T-helper 2 cell (primary cell): Measurements from ENCODE around the gene TTC28.
"Not testable (repeated sequence)": the region's sequence is repeated elsewhere in the genome, so short reads cannot be mapped to it uniquely, and the experiment has no call there.

Source experiments
- DNase-seq, 5 experiments: peaks; one replicate each; pipeline versions ENCODE4 v3.0.0 to v3.0.0-alpha.2; 2012 to 2022

TTC28 gene

DNA sequence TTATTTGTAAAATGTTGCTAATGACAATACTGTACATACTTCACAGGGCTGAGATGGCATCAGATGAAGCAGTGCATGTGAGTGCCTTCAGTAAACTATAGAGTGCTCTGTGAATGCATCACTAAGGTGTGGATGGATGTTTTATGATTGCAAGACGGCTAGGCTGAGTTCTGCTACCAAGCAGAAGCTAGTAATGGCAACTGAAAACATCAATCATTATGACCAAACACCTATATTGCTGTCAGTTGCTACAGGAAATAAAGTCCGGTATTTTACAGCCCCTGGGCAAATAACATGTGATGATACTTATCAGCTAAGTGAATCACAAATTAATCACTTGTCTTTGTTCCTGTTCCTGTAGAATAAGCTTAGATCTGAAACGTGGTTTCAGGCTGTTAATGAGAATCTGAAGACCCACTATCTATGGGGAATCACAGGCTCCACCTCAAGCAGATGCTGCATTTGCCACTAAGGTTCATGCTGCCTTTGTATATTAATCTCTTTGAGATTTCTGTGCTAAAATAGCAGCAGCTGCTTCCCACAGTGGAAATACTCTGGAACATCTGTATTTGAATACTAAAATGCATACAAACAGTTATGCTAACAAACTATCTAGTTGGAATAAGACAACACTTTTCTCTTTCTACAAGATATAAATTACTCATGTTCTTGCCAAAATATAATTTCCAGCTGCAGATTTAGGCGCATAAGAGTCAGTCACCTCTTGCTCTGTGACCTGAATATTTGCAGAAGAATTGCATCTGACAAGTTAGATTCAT, 506.6 kb downstream of the TTC28 start:
- no peak for DNase-seq

DNA sequence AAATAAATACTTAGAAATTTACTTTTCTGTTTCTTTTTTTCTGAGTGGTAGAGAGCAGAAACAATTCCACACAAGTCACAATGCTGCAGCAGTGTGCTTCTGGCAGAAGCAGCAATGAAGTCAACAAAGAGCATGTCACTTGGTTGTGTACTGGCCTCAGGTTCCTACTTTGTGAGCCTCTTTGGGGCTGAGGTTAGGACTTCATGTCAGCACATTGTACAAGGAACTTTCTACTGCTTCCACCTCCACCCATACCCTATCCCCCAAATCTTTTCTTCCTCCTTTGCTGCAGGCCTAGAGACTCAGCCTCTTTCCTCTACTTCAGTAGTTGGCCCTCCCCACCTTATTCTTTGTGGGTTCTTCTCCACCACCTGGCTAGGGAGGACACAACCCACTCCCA, 507.9 kb downstream of the TTC28 start:
- DNase-seq, result no peak

DNA sequence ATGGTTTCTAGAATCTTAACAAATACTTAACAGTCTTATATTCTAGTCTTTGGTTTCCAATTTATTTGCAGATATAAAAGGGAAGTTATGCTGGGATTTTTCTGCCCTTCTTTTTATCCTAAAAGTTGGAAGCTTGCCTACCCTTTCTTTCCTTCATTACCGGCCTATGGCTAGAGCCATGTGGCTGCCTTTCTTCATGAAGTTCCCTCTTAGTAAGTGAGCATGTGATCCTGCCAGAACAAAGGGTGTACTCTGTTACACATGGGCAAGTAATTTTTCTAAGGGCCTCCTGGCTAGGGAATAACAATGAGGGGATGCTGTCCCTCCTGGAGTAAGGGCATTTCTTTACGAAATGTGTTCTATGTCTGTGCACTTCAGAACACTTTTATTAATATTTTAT, 508.5 kb downstream of the TTC28 start:
- no peak for DNase-seq

DNA sequence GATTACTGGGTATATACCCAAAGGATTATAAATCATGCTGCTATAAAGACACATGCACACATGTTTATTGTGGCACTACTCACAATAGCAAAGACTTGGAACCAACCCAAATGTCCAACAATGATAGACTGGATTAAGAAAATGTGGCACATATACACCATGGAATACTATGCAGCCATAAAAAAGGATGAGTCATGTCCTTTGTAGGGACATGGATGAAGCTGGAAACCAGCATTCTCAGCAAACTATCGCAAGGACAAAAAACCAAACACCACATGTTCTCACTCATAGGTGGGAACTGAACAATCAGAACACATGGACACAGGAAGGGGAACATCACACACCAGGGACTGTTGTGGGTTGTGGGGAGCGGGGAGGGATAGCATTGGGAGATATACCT, 510.3 kb downstream of the TTC28 start:
- DNase-seq, result not testable (repeated sequence)

DNA sequence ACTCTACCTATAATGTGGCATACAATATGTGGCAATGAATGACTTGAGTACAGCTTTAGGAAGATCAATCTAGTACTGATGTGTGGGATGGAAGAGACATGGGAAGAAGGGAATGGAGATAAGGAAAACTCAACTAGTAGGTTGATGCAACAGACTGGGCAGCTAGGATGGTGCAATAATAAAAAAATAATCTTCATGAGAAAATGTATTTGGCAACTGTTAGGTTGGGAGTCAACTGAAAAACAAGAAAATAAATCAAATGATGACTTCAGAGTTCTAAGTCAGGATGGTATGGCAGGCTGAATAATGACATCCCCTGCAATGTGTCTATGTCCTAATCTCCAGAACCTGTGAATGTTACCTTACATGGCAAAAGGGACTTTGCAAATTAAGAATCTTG, 523.8 kb downstream of the TTC28 start:
- no peak for DNase-seq

DNA sequence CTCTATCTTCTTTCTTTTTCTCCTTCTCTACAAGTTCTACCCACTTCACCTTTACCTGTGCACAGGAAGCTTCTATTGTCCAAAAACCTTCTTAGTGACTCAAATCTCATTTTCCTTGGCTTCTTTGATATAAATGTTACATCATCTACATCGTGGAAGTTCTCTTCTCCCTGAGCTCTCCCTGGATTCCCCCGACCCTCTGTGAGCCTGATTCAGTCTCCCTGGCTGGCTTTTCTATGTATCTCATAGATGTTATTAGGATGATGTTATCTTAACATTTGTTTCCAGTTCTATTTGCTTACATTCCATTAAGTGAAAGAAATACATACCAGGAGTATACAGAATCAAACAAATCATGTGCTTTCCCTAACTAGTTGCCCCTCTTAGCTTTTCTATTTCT, 524.8 kb downstream of the TTC28 start:
- no peak for DNase-seq

DNA sequence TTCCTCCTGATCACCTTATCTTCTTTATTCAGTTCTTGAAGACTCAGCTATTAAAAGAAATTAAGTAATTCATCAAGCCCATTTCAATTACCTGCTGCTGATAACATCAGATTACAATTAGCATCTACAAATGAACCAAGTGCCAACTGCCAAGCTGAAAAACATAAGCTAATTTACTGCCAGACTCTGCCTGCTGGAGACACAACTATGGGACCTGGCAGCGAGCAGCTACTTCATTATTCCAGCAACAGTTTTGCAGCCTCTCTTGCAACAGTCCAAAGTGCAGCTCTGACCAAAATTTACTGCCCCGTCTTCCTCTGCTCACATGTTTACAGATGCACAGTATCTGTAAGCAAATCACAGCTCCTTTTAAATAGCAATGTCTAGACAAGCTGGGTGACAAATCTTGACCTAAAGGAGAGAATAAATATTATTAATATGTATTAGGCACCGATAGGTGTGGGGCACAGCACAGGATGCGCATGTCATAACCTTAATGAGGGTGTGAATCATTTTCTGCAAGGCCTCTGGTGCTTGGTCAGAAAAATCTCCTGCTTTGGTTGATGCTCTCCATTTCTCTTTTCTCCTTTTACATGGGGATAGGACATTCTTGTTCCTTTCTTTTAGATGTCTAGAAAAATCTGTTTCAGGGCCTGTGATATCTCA, 528.4 kb downstream of the TTC28 start:
- DNase-seq, result no peak

DNA sequence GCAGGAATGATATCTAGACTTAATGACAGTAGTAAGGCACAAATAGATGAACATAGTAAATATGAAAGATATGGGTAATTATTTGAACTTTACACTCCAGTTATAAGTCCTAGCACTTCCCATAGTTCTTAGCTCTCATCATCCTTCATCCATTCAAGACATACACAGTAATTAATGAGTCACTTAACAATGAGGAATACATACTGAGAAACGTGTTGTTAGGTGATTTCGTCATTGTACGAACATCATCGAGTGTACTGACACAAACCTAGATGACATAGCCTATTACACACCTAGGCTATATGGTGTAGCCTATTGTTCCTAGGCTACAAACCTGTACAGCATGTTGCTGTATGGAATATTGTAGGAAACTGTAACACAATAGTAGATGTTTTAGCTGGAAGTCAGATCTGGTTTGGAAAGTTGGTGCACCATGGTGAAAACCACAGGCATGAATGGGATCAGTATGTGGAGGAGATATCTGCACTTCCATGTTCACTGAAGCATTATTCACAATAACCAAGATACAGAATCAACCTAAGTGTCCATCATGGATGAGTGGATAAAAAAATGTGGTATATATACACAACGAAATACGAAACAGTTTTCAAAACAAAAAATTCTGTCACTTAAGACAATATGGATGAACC, 530.7 kb downstream of the TTC28 start:
- DNase-seq, result no peak

DNA sequence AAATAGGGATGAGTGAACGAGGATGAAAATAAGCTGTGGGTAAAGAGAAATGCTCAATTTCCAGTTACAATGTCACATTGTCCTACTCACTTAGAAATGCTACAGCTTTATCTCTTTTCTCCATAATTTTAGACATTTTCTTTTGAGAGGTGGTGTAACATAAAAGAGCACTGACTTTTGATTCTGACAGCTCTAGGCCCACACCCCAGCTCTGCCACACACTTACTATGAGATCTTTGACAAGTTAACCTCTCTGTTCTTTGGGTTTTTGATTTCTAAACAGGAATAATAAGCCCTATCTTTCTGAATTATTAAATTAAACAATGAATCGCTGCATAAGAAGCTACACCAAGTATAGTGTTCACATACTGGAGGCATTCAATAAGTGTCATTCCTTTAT, 532.2 kb downstream of the TTC28 start:
- DNase-seq, result no peak

DNA sequence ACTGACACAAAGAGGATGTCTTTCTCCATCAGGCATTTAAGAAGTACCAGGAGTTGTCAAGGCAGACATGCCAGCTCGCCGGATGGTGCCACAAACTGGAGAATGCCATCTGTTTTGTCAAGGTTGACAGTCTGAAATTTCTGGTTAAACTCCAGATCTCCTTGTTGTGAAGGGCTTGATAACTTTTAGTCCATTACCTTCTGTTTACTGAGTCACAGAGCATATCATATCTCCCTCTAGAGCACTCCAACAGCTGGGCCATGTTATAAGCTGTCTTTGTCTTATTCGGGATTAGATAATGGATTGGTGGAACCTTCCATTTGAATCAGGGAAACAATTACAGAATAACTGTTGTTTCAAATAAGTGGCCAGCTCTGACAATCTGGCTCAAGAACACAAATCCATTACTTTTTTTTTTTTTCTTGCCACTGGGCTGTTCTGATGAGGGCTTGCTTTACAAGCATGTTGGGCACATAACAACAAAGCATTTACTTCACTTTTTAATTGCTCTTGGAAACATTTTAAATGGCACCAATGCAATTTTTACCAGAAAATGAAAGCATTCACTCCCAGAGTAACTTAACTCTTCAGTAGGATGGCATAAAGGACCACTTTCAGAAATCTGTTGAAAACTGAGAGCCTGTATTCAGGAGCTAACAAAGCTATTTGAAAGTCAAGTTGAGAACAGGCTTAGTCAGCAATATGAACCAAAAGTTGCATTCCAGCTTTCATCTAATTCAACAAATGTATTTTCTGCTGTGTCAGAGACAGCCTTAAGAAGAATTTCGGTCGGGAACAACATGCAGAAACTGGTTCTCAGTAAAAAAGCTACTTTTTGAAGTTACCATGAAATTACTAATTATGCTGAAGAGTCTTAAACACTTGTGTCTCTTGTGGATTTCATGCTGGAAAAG, 533.0 kb downstream of the TTC28 start:
- no peak for DNase-seq

DNA sequence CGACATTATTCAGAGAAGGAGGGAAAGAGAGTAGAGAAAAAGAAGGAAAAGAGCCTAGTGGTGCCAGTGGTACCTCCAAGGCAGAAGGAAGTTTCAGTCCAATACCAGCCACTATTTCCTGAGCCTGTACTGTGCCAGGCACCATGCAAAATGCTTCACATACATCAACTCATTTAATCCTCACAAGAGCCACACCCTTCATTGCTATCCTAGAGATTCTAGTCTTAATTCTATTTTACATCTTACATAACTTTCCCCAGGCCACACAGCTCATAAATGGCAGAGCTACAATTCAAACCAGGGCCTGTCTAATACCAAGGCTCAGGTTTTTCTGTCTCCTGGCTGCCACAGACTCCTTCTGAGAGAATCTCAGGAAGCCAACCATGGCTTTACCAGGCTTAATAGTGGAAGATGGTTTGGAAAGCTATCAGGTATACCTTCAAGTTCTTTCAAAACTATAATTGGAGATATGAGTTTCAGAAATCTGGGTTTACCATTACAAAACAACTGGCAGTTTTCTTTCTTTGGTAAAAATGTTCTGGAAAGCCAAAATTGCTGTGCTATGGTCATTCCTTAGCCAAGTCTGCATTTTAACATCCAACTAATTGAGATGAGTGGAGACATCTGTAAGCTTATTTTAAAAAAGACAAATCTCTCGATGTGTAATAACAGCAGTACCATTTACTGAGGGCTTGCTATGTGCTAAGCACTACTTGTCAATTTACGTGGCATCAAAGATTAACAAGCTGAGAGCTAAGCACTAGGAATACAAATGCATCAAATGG, 535.5 kb downstream of the TTC28 start:
- no peak for DNase-seq

DNA sequence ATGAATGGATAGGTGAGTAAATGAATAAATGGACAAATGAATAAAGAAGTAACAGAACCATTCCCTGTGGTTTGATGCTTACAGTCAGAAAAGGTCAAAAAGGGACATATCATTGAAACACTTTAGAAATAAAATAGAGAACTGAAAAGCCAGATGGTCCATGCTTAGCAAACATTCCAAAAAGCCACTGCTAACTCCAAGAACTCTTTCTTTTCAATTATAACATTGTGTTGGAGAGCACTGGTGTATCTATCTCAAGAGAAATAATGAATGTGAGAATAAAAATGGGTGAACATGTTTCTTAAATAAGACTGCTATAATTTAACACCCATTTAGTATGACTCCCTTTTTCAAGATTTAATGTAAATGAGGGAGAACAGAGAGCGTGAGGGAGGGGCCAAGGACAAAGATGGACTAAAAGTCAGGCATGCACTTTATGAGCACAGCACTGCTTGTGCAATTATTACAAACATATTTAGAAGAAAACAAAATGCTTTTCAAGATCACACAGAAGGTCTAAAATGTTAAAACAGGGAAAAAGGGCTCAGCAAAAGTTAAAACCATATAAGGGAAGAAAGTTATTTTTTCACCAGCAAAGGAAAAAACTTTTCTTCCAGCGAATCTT, 536.3 kb downstream of the TTC28 start:
- no peak for DNase-seq

DNA sequence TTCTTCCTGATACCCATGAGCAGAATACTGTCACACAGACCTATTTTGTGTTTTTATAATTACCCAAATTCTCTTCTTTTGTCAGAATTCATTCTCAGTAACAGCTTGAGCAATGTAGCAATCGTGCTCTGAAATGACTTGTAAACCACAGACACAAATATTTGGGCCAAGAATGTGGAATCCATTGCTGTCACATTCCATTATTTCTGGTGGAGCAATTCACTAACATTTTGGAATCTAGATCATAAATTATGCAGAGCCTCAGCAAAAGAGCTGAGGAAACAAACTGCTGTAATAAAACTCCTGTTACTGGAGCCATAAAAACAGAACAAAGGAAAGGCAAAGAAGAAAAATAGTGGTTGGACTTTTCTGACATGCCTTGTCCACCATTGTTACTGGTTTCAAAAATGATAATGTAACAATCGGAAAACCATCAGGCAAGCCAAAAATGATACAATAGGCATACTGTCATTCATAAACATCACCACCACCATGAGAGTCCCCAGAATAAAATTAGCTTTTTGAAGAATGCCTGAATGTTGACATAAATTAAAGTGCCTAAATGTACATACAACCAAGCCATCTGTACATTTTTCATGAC, 537.2 kb downstream of the TTC28 start:
- DNase-seq, result no peak

DNA sequence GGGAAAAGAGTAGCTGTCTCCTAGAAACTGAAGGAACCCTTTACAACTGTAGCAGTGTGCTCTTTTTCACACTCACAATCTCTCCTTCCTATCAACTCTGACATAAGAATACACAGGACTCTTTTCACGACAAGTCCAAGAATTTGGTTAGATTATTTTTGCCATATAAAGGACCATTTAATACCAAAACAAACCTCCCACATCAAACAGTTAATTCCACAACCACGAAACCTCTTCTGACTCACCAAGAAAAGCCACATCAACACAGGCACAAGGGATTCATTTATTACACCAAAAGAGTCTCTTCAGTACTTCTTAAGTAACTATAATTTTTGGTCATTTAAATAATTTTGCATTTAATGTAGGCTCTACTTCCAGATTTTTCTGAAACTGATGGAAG, 538.0 kb downstream of the TTC28 start:
- no peak for DNase-seq

DNA sequence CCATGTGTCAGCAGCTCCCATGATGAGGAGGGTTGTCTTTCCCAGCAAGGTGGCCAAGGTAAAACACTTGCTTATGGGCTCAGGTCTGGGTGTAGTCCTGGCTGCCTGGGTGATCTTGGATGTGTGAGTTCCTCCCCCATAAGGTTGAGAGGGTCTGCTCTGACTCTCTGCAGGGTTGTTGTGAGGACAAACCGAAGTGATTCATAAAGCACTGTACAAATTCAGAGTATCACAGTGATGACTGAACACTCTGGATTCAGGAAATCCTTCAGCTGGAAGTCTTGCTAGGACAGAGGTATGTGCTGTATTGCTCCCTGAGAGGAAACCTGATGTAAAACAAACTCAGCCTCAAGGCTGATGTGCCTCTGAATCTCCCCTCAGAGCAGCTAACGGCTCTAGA, 539.7 kb downstream of the TTC28 start:
- no peak for DNase-seq

DNA sequence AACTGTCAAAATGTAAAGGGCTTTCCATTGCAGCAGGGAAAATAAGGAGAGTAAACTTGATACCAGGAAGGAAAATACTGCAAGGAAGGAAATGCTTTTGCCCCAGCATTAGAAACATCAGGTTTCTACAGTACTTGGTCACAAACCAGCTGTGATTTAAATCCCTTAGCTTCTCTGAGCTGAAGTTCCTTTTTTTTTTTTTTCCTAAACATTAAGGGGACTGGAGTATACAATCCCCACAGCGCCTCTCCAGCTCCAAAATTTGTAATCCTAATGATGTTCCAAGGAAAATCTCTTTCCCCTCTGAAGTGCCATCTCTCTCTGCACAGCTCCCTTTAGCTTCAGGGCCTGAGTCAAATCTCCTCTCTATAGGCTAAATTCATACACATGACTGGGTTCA, 540.1 kb downstream of the TTC28 start:
- no peak for DNase-seq

DNA sequence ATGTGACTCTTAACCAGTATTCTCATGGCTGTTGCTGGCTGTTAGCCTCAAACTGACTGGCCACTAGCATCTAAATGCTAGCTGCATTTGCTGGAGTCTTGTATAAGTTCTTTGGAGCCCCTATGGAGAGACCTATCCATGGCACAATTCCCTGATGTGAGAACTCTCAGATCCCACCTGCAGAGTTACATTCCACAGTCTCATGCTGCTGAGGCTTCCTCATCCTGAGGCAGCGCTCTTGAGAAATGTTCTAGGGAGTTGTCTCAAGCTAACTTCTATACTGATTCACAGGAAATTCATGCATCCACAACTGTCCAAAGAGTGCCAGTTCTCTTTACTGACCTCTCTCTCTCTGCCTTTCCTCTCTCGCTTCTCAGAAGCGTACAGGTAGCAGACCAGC, 542.6 kb downstream of the TTC28 start:
- DNase-seq, result no peak

DNA sequence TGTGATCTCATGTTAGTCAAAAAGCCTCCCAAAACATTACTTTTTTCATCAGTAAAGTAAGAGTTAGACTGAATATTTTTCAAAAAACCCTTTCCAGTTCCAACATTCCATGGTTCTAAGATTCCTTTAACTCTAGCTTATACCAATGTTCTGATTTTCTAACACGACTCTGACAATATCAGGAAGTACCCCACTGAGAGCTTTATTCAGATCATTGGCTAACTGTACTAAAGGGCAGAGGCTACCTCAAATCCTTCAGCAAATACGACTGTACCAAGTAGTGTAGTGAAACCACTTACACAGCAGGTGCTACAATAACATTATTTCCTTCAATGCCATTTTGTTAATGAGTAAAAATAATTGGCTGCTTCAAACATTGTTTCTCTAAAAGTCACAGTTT, 547.2 kb downstream of the TTC28 start:
- no peak for DNase-seq

DNA sequence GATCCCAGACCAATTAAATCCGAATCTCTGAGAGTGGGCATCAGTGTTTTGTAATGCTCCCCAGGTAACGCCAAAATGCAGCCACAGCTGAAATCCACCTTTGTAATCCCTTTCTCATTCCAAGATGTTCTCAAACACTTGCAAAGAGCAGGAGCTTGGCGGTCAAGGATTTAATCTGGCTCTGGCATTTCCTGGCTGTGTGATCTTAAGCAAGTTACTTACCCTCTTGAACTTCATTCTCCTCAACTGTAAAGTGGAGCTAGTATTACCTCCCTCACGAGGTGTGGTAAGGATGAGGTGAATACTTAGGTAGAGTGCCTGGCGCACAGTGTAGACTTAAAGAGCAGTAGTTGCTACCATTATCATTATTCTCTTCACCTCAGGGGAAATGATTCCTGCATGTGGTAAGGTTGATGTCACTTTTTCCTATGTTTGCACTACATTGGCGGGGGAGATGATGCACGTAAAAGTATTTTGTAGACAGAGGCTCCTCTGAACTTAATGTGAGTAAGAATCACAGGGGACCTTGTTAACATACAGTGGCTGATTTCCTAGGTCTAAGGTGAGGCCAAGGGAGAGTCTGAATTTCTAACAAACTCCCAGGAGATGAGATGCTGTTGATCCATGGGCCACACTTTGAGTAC, 550.2 kb downstream of the TTC28 start:
- DNase-seq, result no peak

DNA sequence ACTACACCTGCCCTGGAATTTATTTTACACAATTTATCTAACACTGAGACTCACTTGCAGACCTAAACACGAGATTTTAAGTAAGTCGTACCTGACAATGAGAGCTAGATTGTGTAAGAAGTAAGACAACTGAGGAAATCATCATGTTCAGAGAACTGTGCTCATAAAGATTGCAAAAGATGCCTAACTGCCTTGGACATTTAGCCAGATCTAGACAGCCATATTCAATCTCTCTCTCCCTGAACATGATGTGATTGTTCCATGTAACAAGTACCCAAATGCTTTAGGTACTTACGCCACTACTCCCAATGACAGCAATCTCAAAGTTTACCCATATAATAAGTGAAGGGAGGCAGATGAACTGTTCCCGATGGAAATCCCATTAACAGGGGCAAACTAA, 550.8 kb downstream of the TTC28 start:
- no peak for DNase-seq

DNA sequence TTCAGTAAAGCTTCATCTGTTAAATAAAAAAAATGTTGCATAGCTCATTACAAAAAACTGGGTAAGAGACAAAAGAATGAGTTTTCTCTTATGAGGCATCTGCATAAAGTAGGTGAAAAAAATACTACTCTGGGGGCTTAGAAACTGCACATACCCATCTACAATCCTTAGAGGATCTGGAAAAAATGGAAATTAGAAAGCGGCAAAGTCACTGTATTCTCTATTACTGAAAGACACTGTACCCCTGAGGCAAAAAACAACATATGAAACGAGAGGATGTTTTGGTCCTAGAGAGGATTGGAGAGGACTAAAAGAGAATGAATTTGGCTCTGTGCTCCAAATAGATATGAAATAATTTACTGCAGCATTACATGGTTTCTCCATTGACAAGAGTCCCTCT, 553.8 kb downstream of the TTC28 start:
- DNase-seq, result no peak
